Thoracic aorta (tissue), 2 donors: Measurements from ENCODE around the gene PSMB2. TPM values are rescaled to one million over a fixed set of nuclear protein-coding genes. Genes with fewer than 3 reads are reported as not detected.

Experiments used
- ATAC-seq: fragments of 150-250 bp; one replicate; pipeline ENCODE4 v1.8.0; 2017; ENCODE audit warnings: low read depth; ENCODE audit not compliant: insufficient number of reproducible peaks, low FRiP score
- DNase-seq: peaks from one replicate; pipeline ENCODE4 v3.0.0-alpha.2; 2020; ENCODE audit warnings: low spot score
- H3K27ac ChIP-seq, 2 donors: fragments of 200-600 bp; sonication (generic); 1 replicate in 1 of 2; 2 replicates in 1 of 2; pipeline ENCODE4 v1.5.1; 2016; ENCODE audit warnings: mild to moderate bottlenecking in 2 of 2, moderate library complexity in 2 of 2
- H3K27me3 ChIP-seq: fragments of 200-600 bp; sonication (generic); replicated peaks from 2 replicates; pipeline ENCODE4 v1.6.0; 2016; ENCODE audit warnings: mild to moderate bottlenecking; ENCODE audit not compliant: insufficient read depth
- H3K36me3 ChIP-seq: fragments of 200-600 bp; sonication (generic); one replicate; pipeline ENCODE4 v1.5.1; 2016
- H3K4me1 ChIP-seq, 2 donors: fragments of 200-600 bp; sonication (generic); 1 replicate in 1 of 2; 2 replicates in 1 of 2; pipeline versions ENCODE4 v1.5.1 to v1.6.0; 2016; ENCODE audit warnings: low read depth in 2 of 2, mild to moderate bottlenecking in 1 of 2; ENCODE audit not compliant: control insufficient read depth in 1 of 2
- H3K4me3 ChIP-seq: fragments of 200-600 bp; sonication (generic); 2 replicates; pipeline ENCODE4 v1.5.1; 2016; ENCODE audit warnings: mild to moderate bottlenecking
- H3K9me3 ChIP-seq: fragments of 200-600 bp; sonication (generic); 2 replicates; pipeline ENCODE4 v1.5.1; 2016
- total RNA-seq, 2 donors: library from RNA; depleted of rRNA; stranded (reverse); fragments of >200 nt; gene quantifications; one replicate each; pipeline versions ENCODE4 v1.1.0 to v1.2.3, GENCODE V29; 2016
- TF ChIP-seq, protein P1 (sequence below): fragments of 200-600 bp; sonication (generic); IDR thresholded peaks from one replicate; pipeline ENCODE4 v1.5.1; 2019; ENCODE audit warnings: antibody characterized with exemption

The PSMB2 gene
- total RNA-seq, 2 donors from 2014 or later, result 32.4 to 39.6 TPM

- H3K27me3 ChIP-seq, result no peaks in the 10 kb centered on the region
- H3K36me3 ChIP-seq, result no peaks in the 10 kb centered on the region
- peaks cover 20 to 56% of the 10 kb centered on the region in 2 donors for H3K4me1 ChIP-seq
- H3K4me3 ChIP-seq, result peak overlapping the region; percentile 94
- TF ChIP-seq, protein P1, sequence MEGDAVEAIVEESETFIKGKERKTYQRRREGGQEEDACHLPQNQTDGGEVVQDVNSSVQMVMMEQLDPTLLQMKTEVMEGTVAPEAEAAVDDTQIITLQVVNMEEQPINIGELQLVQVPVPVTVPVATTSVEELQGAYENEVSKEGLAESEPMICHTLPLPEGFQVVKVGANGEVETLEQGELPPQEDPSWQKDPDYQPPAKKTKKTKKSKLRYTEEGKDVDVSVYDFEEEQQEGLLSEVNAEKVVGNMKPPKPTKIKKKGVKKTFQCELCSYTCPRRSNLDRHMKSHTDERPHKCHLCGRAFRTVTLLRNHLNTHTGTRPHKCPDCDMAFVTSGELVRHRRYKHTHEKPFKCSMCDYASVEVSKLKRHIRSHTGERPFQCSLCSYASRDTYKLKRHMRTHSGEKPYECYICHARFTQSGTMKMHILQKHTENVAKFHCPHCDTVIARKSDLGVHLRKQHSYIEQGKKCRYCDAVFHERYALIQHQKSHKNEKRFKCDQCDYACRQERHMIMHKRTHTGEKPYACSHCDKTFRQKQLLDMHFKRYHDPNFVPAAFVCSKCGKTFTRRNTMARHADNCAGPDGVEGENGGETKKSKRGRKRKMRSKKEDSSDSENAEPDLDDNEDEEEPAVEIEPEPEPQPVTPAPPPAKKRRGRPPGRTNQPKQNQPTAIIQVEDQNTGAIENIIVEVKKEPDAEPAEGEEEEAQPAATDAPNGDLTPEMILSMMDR, result no peak
- H3K27ac ChIP-seq, result peak overlapping the region; percentile 85 to 94
- ATAC-seq, result no peak
- H3K9me3 ChIP-seq, result no peaks in the 10 kb centered on the region
- DNase-seq, result no peak
These were observed 82.7 kb downstream of the PSMB2 start for GRCh38 chr1:35558374-35559316.

DNA sequence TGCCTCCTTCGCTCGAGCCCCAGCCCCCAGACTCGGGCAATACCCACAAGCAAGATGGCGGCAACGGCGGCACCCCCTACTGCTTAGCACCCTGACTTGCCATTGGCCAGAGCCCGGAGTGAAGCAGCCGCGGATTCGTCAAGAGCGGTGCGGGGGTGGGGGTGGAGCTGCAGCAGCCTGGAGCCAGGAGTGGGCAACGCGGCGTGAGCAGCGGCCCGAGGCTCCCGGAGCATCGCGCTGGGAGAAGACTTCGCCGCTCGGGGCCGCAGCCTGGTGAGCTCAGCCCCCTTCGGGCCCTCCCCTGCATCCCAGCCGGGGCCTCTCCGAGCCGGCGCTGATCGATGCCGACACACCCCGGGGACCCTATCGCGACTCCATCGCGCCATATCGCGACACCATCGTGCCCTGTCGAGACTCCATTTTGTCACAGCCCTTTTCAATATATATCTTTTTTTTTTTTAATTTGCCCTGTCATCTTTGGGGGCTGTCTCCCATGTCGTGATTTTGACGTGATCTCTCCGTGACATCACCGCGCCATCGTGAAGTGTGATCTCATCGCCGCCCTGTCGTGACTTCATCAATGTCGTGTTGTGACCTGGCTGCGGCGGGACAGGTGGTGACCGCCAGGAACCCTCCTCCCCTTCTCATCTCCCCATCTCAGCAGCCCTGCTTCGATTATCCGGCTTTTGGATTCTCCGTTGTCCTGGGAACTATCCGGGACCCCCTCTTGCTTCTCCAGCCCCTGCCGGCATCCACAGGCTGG is 83.5 kb downstream of the PSMB2 start, which contains the start of gene NCDN:
NCDN (plus strand) TSS at position 189 of the 763 bp plus-strand sequence; CDS start at position 581, 392 bp downstream.
- Histone ChIP-seq H3K4me3 (peak within 1 kb of the TSS; percentile 94), H3K27me3 (no peaks in the 10 kb centered on the region), H3K27ac (peak within 1 kb of the TSS; percentile 85 to 94), H3K36me3 (peaks cover 2% of the 10 kb centered on the region), H3K4me1 (peaks cover 20 to 56% of the 10 kb centered on the region in 2 donors), H3K9me3 (no peaks in the 10 kb centered on the region)
- TF ChIP-seq, protein P1, result no peak
- ATAC-seq, result peak; percentile 85
- peak; percentile 92 for DNase-seq

DNA sequence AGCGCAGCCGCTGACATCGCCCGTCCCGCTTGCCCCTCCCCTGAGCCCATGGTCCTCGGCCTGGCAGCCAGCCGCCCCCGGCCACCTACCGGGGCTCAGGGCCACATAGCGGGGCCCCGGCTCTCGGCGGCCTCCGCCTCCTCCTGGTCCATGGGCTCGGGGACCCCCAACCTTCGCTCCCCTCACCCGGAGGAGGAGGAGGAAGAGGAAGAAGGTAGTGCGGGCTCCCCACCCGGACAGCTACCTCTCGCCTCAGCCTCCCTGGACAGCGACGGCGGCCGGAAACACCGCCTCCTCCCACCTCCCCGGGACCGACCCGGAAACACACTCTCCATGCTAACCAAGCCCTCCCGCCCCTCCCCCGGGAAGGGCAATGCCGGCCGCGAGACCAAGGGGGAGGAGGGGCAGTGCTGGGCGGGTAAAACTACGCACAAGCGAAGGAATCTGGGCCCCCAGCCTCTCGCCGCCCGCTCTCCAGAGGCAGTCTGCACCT is 84.2 kb downstream of the PSMB2 start, which contains the start of gene KIAA0319L:
KIAA0319L (minus strand) TSS at position 286 of the 493 bp plus-strand sequence. CDS start 2,912 bp downstream, outside the sequence.
- peaks cover 6% of the 10 kb centered on the region for H3K36me3 ChIP-seq
- peaks cover 20 to 56% of the 10 kb centered on the region in 2 donors for H3K4me1 ChIP-seq
- peak; percentile 44 for DNase-seq
- H3K27ac ChIP-seq, result peak within 1 kb of the TSS; percentile 85 to 94
- peak within 1 kb of the TSS; percentile 94 for H3K4me3 ChIP-seq
- no peaks in the 10 kb centered on the region for H3K27me3 ChIP-seq
- no peaks in the 10 kb centered on the region for H3K9me3 ChIP-seq
- TF ChIP-seq, protein P1, result no peak
- ATAC-seq, result peak; percentile 77

GRCh38 chr1:35556484-35557117 is 84.7 kb downstream of the PSMB2 start:
- DNase-seq (no peak), ATAC-seq (no peak)
- TF ChIP-seq, protein P1, result no peak
- H3K27me3 ChIP-seq, result no peaks in the 10 kb centered on the region
- H3K4me1 ChIP-seq, result peaks cover 20 to 53% of the 10 kb centered on the region in 2 donors
- H3K27ac ChIP-seq, result peak overlapping the region; percentile 85 to 94
- H3K9me3 ChIP-seq, result no peaks in the 10 kb centered on the region
- peak overlapping the region; percentile 94 for H3K4me3 ChIP-seq
- H3K36me3 ChIP-seq, result peaks cover 9% of the 10 kb centered on the region
